ENCODE data around the gene P3H2. TPM values are rescaled to one million over a fixed set of nuclear protein-coding genes. Genes with fewer than 3 reads are reported as not detected.
"Not testable (repeated sequence)": the region's sequence is repeated elsewhere in the genome, so short reads cannot be mapped to it uniquely, and the experiment has no call there.

Gene P3H2
- total RNA-seq, 5 donors from 2014 or later (not counting 1 experiment from before 2014, with no cell fraction given), result 0.16 to 0.50 (median 0.35) TPM; not detected in 2

- H3K4me3 Mint-ChIP-seq; H3K9me3 ChIP-seq; H3K36me3 Mint-ChIP-seq; H3K4me1 ChIP-seq (ENCODE audit: control insufficient read depth in 1 of 2, extremely low read depth in 1 of 2, insufficient read depth in 2 of 2, low read length in 2 of 2); H3K4me1 Mint-ChIP-seq; H3K36me3 ChIP-seq (ENCODE audit: control insufficient read depth in 2 of 2, extremely low read depth in 1 of 2, insufficient read depth in 1 of 2, low read length in 1 of 2); ATAC-seq (replicated peaks in 1 of 4); H3K27me3 ChIP-seq (replicated peaks in 1 of 2; ENCODE audit: control insufficient read depth in 2 of 2, extremely low read depth in 1 of 2, insufficient read depth in 2 of 2, low read length in 1 of 2); POLR2A ChIA-PET; H3K9me3 Mint-ChIP-seq; DNase-seq; CTCF ChIA-PET; H3K4me3 ChIP-seq (ENCODE audit: control insufficient read depth in 1 of 2, extremely low read depth in 1 of 2, low read length in 1 of 2); H3K27ac Mint-ChIP-seq; H3K27ac ChIP-seq (ENCODE audit: low read length): not testable (repeated sequence)
- 100% methylated on average over 1 of the region's 6 CpGs for WGBS (ENCODE audit: insufficient coverage)
- peaks cover 7 to 24% of the 10 kb centered on the region in 2 donors for H3K27me3 Mint-ChIP-seq
These were observed 29.3 kb upstream of the P3H2 start for GRCh38 chr3:190149830-190150619.

- H3K4me1 Mint-ChIP-seq; ATAC-seq (replicated peaks in 1 of 4); H3K4me1 ChIP-seq (ENCODE audit: control insufficient read depth in 1 of 2, extremely low read depth in 1 of 2, insufficient read depth in 2 of 2, low read length in 2 of 2); H3K4me3 ChIP-seq (ENCODE audit: control insufficient read depth in 1 of 2, extremely low read depth in 1 of 2, low read length in 1 of 2); H3K36me3 Mint-ChIP-seq; H3K36me3 ChIP-seq (ENCODE audit: control insufficient read depth in 2 of 2, extremely low read depth in 1 of 2, insufficient read depth in 1 of 2, low read length in 1 of 2); H3K27me3 ChIP-seq (replicated peaks in 1 of 2; ENCODE audit: control insufficient read depth in 2 of 2, extremely low read depth in 1 of 2, insufficient read depth in 2 of 2, low read length in 1 of 2); POLR2A ChIA-PET; H3K27ac ChIP-seq (ENCODE audit: low read length); H3K4me3 Mint-ChIP-seq; DNase-seq; H3K9me3 Mint-ChIP-seq; CTCF ChIA-PET; H3K9me3 ChIP-seq; H3K27ac Mint-ChIP-seq: not testable (repeated sequence)
- WGBS (ENCODE audit: insufficient coverage), result 60% methylated on average over 6 of the region's 7 CpGs
- peaks cover 7 to 25% of the 10 kb centered on the region in 2 donors for H3K27me3 Mint-ChIP-seq
These were observed 24.1 kb upstream of the P3H2 start for GRCh38 chr3:190144793-190145192.

- no peak overlapping the region for H3K27ac ChIP-seq (ENCODE audit: low read length)
- CTCF ChIA-PET, result no interaction called here
- Mint-ChIP-seq H3K9me3 (peaks cover 0 to 4% (median 0%) of the 10 kb centered on the region in 3 donors), H3K36me3 (no peaks in the 10 kb centered on the region), H3K27ac (no peak overlapping the region), H3K4me3 (no peak overlapping the region), H3K4me1 (no peaks in the 10 kb centered on the region), H3K27me3 (peaks cover 10 to 24% of the 10 kb centered on the region in 2 donors)
- no peak overlapping the region for H3K4me3 ChIP-seq (ENCODE audit: control insufficient read depth in 1 of 2, extremely low read depth in 1 of 2, low read length in 1 of 2)
- H3K36me3 ChIP-seq (ENCODE audit: control insufficient read depth in 2 of 2, extremely low read depth in 1 of 2, insufficient read depth in 1 of 2, low read length in 1 of 2), result no peaks in the 10 kb centered on the region
- ATAC-seq (replicated peaks in 1 of 4) (no peak), DNase-seq (no peak)
- peaks cover 0 to 2% of the 10 kb centered on the region in 2 experiments for H3K27me3 ChIP-seq (replicated peaks in 1 of 2; ENCODE audit: control insufficient read depth in 2 of 2, extremely low read depth in 1 of 2, insufficient read depth in 2 of 2, low read length in 1 of 2)
- no peaks in the 10 kb centered on the region for H3K4me1 ChIP-seq (ENCODE audit: control insufficient read depth in 1 of 2, extremely low read depth in 1 of 2, insufficient read depth in 2 of 2, low read length in 2 of 2)
- POLR2A ChIA-PET, result no interaction called here
- no CpG with 5 or more reads among the region's 3 CpGs for WGBS (ENCODE audit: insufficient coverage)
- H3K9me3 ChIP-seq, result no peaks in the 10 kb centered on the region
These were observed 21.3 kb upstream of the P3H2 start for GRCh38 chr3:190142041-190142440.

- no peaks in the 10 kb centered on the region for H3K9me3 ChIP-seq
- H3K4me1 ChIP-seq (ENCODE audit: control insufficient read depth in 1 of 2, extremely low read depth in 1 of 2, insufficient read depth in 2 of 2, low read length in 2 of 2), result no peaks in the 10 kb centered on the region
- DNase-seq (no peak), ATAC-seq (replicated peaks in 1 of 4) (no peak)
- ChIA-PET POLR2A (no interaction called here), CTCF (no interaction called here)
- Mint-ChIP-seq H3K4me1 (no peaks in the 10 kb centered on the region), H3K9me3 (peaks cover 0 to 4% (median 0%) of the 10 kb centered on the region in 3 donors), H3K27me3 (peaks cover 13 to 14% of the 10 kb centered on the region in 2 donors), H3K4me3 (no peak overlapping the region), H3K36me3 (no peaks in the 10 kb centered on the region), H3K27ac (no peak overlapping the region)
- peaks cover 0 to 2% of the 10 kb centered on the region in 2 experiments for H3K27me3 ChIP-seq (replicated peaks in 1 of 2; ENCODE audit: control insufficient read depth in 2 of 2, extremely low read depth in 1 of 2, insufficient read depth in 2 of 2, low read length in 1 of 2)
- 90% methylated on average over 1 of the region's 5 CpGs for WGBS (ENCODE audit: insufficient coverage)
- no peaks in the 10 kb centered on the region for H3K36me3 ChIP-seq (ENCODE audit: control insufficient read depth in 2 of 2, extremely low read depth in 1 of 2, insufficient read depth in 1 of 2, low read length in 1 of 2)
- no peak overlapping the region for H3K27ac ChIP-seq (ENCODE audit: low read length)
- H3K4me3 ChIP-seq (ENCODE audit: control insufficient read depth in 1 of 2, extremely low read depth in 1 of 2, low read length in 1 of 2), result no peak overlapping the region
These were observed 18.7 kb upstream of the P3H2 start for GRCh38 chr3:190139365-190139764.

- no peak overlapping the region for H3K4me3 Mint-ChIP-seq
- no peaks in the 10 kb centered on the region for H3K36me3 Mint-ChIP-seq
- H3K4me1 Mint-ChIP-seq, result no peaks in the 10 kb centered on the region
- Histone ChIP-seq H3K27me3 (replicated peaks in 1 of 2; ENCODE audit: control insufficient read depth in 2 of 2, extremely low read depth in 1 of 2, insufficient read depth in 2 of 2, low read length in 1 of 2) (no peaks in the 10 kb centered on the region), H3K9me3 (no peaks in the 10 kb centered on the region), H3K27ac (ENCODE audit: low read length) (no peak overlapping the region), H3K36me3 (ENCODE audit: control insufficient read depth in 2 of 2, extremely low read depth in 1 of 2, insufficient read depth in 1 of 2, low read length in 1 of 2) (no peaks in the 10 kb centered on the region), H3K4me1 (ENCODE audit: control insufficient read depth in 1 of 2, extremely low read depth in 1 of 2, insufficient read depth in 2 of 2, low read length in 2 of 2) (no peaks in the 10 kb centered on the region), H3K4me3 (ENCODE audit: control insufficient read depth in 1 of 2, extremely low read depth in 1 of 2, low read length in 1 of 2) (no peak overlapping the region)
- H3K27ac Mint-ChIP-seq, result no peak overlapping the region
- DNase-seq (no peak), ATAC-seq (replicated peaks in 1 of 4) (no peak)
- no peaks in the 10 kb centered on the region for H3K9me3 Mint-ChIP-seq
- H3K27me3 Mint-ChIP-seq, result peaks cover 31 to 44% of the 10 kb centered on the region in 2 donors
- ChIA-PET POLR2A (no interaction called here), CTCF (no interaction called here)
These were observed 11.7 kb upstream of the P3H2 start for GRCh38 chr3:190132371-190132770.

GRCh38 chr3:190131329-190131728 lies 10.6 kb upstream of the P3H2 start:
- Histone ChIP-seq H3K4me1 (ENCODE audit: control insufficient read depth in 1 of 2, extremely low read depth in 1 of 2, insufficient read depth in 2 of 2, low read length in 2 of 2) (no peaks in the 10 kb centered on the region), H3K36me3 (ENCODE audit: control insufficient read depth in 2 of 2, extremely low read depth in 1 of 2, insufficient read depth in 1 of 2, low read length in 1 of 2) (no peaks in the 10 kb centered on the region), H3K27me3 (replicated peaks in 1 of 2; ENCODE audit: control insufficient read depth in 2 of 2, extremely low read depth in 1 of 2, insufficient read depth in 2 of 2, low read length in 1 of 2) (no peaks in the 10 kb centered on the region), H3K4me3 (ENCODE audit: control insufficient read depth in 1 of 2, extremely low read depth in 1 of 2, low read length in 1 of 2) (no peak overlapping the region), H3K9me3 (no peaks in the 10 kb centered on the region), H3K27ac (ENCODE audit: low read length) (no peak overlapping the region)
- H3K4me3 Mint-ChIP-seq, result no peak overlapping the region
- no peaks in the 10 kb centered on the region for H3K4me1 Mint-ChIP-seq
- H3K9me3 Mint-ChIP-seq, result no peaks in the 10 kb centered on the region
- ChIA-PET CTCF (no interaction called here), POLR2A (no interaction called here)
- peaks cover 31 to 40% of the 10 kb centered on the region in 2 donors for H3K27me3 Mint-ChIP-seq
- DNase-seq, result no peak
- 80% methylated on average over 1 of the region's 4 CpGs for WGBS (ENCODE audit: insufficient coverage)
- no peak overlapping the region for H3K27ac Mint-ChIP-seq
- ATAC-seq (replicated peaks in 1 of 4), result no peak
- no peaks in the 10 kb centered on the region for H3K36me3 Mint-ChIP-seq

GRCh38 chr3:190130696-190131095 lies 10.0 kb upstream of the P3H2 start:
- H3K4me3 Mint-ChIP-seq, result no peak overlapping the region
- 59% methylated on average over 2 of the region's 6 CpGs for WGBS (ENCODE audit: insufficient coverage)
- no peaks in the 10 kb centered on the region for H3K9me3 ChIP-seq
- peaks cover 31 to 40% of the 10 kb centered on the region in 2 donors for H3K27me3 Mint-ChIP-seq
- no peak overlapping the region for H3K27ac ChIP-seq (ENCODE audit: low read length)
- CTCF ChIA-PET, result no interaction called here
- POLR2A ChIA-PET, result no interaction called here
- no peaks in the 10 kb centered on the region for H3K27me3 ChIP-seq (replicated peaks in 1 of 2; ENCODE audit: control insufficient read depth in 2 of 2, extremely low read depth in 1 of 2, insufficient read depth in 2 of 2, low read length in 1 of 2)
- H3K4me1 Mint-ChIP-seq, result no peaks in the 10 kb centered on the region
- H3K27ac Mint-ChIP-seq, result no peak overlapping the region
- no peaks in the 10 kb centered on the region for H3K36me3 Mint-ChIP-seq
- H3K4me3 ChIP-seq (ENCODE audit: control insufficient read depth in 1 of 2, extremely low read depth in 1 of 2, low read length in 1 of 2), result no peak overlapping the region
- no peak for DNase-seq
- no peaks in the 10 kb centered on the region for H3K9me3 Mint-ChIP-seq
- no peaks in the 10 kb centered on the region for H3K36me3 ChIP-seq (ENCODE audit: control insufficient read depth in 2 of 2, extremely low read depth in 1 of 2, insufficient read depth in 1 of 2, low read length in 1 of 2)
- no peak for ATAC-seq (replicated peaks in 1 of 4)
- H3K4me1 ChIP-seq (ENCODE audit: control insufficient read depth in 1 of 2, extremely low read depth in 1 of 2, insufficient read depth in 2 of 2, low read length in 2 of 2), result no peaks in the 10 kb centered on the region
